Thyroid gland (tissue), 4 donors: ENCODE data around the gene PDS5B. TPM values are rescaled to one million over a fixed set of nuclear protein-coding genes. Genes with fewer than 3 reads are reported as not detected.
A peak's percentile ranks its signal among the peaks of the same experiment; 100 is the strongest.

Experiments
- DNase-seq, 2 donors: peaks; one replicate each; pipeline ENCODE4 v3.0.0-alpha.2; 2019
- H3K27ac ChIP-seq, 3 donors: fragments of 200-600 bp; sonication (generic); 1 replicate in 2 of 3; 2 replicates in 1 of 3; pipeline ENCODE4 v1.5.1; 2016 to 2019; ENCODE audit warnings: mild to moderate bottlenecking in 1 of 3, moderate library complexity in 1 of 3
- H3K27me3 ChIP-seq: fragments of 200-600 bp; sonication (generic); one replicate; pipeline ENCODE4 v1.5.1; 2019
- H3K36me3 ChIP-seq, 2 donors: fragments of 200-600 bp; sonication (generic); one replicate each; pipeline ENCODE4 v1.5.1; 2016 to 2019
- H3K4me1 ChIP-seq, 2 donors: fragments of 200-600 bp; sonication (generic); one replicate each; pipeline ENCODE4 v1.5.1; 2017 to 2019
- H3K4me3 ChIP-seq, 3 donors: fragments of 200-600 bp; sonication (generic); replicated peaks in 1 of 3; 1 replicate in 2 of 3; 2 replicates in 1 of 3; pipeline ENCODE4 v1.5.1; 2016; ENCODE audit warnings: mild to moderate bottlenecking in 1 of 3
- H3K9me3 ChIP-seq: fragments of 200-600 bp; sonication (generic); one replicate; pipeline ENCODE4 v1.5.1; 2017
- POLR2A ChIP-seq, 2 donors: fragments of 450-650 bp; IDR thresholded peaks; one replicate each; pipeline ENCODE4 v1.6.1; 2017; ENCODE audit warnings: antibody characterized with exemption in 2 of 2, mild to moderate bottlenecking in 2 of 2, moderate library complexity in 1 of 2
- WGBS, 2 donors: methylation state at CpG; one replicate each; pipeline ENCODE4 v1.1.5; 2017; 5-methylcytosine and 5-hydroxymethylcytosine counted together
- intact Hi-C: fragments of 100-400 bp; cut with DNase I; formaldehyde crosslinking; loops from one replicate; pipeline ENCODE4 v1.15.1; 2023
- total RNA-seq, 4 donors: library from RNA; depleted of rRNA; stranded (reverse); fragments of >200 nt; gene quantifications; one replicate each; pipeline ENCODE4 v1.2.3, GENCODE V29; 2016
- TF ChIP-seq, protein P1 (sequence below), 6 experiments: fragments of 200-600 bp in 3 of 6; fragments of 450-650 bp in 3 of 6; sonication (generic) in 3 of 6; IDR thresholded peaks; one replicate each; pipeline ENCODE4 v1.5.1; 2016 to 2019; ENCODE audit warnings: antibody characterized with exemption in 6 of 6, mild to moderate bottlenecking in 2 of 6, inconsistent platforms in 1 of 6, moderate library complexity in 1 of 6

PDS5B gene
- total RNA-seq, 4 donors from 2014 or later = 47.9 to 55.1 (median 49.3) TPM

- peak; percentile 32 to 34 for DNase-seq
- intact Hi-C loops = no loop called here
- H3K9me3 ChIP-seq = no peaks in the 10 kb centered on the region
- H3K36me3 ChIP-seq = no peaks in the 10 kb centered on the region
- H3K27ac ChIP-seq = no peak overlapping the region
- H3K27me3 ChIP-seq = no peaks in the 10 kb centered on the region
- TF ChIP-seq POLR2A (IDR thresholded peaks at IDR 0.05) = no peak
- TF ChIP-seq, protein P1, sequence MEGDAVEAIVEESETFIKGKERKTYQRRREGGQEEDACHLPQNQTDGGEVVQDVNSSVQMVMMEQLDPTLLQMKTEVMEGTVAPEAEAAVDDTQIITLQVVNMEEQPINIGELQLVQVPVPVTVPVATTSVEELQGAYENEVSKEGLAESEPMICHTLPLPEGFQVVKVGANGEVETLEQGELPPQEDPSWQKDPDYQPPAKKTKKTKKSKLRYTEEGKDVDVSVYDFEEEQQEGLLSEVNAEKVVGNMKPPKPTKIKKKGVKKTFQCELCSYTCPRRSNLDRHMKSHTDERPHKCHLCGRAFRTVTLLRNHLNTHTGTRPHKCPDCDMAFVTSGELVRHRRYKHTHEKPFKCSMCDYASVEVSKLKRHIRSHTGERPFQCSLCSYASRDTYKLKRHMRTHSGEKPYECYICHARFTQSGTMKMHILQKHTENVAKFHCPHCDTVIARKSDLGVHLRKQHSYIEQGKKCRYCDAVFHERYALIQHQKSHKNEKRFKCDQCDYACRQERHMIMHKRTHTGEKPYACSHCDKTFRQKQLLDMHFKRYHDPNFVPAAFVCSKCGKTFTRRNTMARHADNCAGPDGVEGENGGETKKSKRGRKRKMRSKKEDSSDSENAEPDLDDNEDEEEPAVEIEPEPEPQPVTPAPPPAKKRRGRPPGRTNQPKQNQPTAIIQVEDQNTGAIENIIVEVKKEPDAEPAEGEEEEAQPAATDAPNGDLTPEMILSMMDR (IDR thresholded peaks at IDR 0.05) = no peak
- WGBS, 2 donors = 94 to 96% methylated on average over 4 of the region's 4 CpGs
- no peak overlapping the region for H3K4me3 ChIP-seq
- H3K4me1 ChIP-seq = no peaks in the 10 kb centered on the region
Measured at GRCh38 chr13:32666990-32667571, 80.8 kb downstream of the PDS5B start.

GRCh38 chr13:32669030-32669646, 82.9 kb downstream of the PDS5B start:
- 68 to 72% methylated on average over 3 of the region's 3 CpGs for WGBS, 2 donors
- Histone ChIP-seq H3K27ac (no peak overlapping the region), H3K27me3 (no peaks in the 10 kb centered on the region), H3K9me3 (no peaks in the 10 kb centered on the region), H3K36me3 (no peaks in the 10 kb centered on the region), H3K4me3 (no peak overlapping the region), H3K4me1 (no peaks in the 10 kb centered on the region)
- intact Hi-C loops = no loop called here
- TF ChIP-seq, protein P1 (IDR thresholded peaks at IDR 0.05) = peak in 4 of 6 experiments; percentile 15 to 69 (median 60)
- TF ChIP-seq POLR2A (IDR thresholded peaks at IDR 0.05) = no peak
- no peak for DNase-seq

DNA sequence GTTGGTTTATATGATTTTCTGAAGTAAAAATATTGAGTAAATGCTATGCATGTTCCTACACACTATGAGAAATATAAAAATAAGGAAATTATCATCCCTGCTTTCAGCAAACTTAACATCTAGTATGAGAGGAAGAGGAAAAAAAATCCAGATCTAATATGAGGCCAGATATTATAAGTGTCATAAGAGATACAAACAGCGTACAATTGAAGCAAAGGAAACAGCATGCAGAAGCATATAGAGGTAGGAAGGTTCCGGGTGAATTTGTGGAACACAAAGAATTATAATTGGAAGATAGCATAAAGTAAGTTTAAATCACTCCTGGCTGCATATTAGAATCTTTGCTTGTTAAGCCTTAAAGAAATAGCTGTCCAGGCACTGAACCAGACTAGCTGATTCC, 88.3 kb downstream of the PDS5B start:
- no peaks in the 10 kb centered on the region for H3K9me3 ChIP-seq
- no peaks in the 10 kb centered on the region for H3K27me3 ChIP-seq
- no peak overlapping the region for H3K27ac ChIP-seq
- intact Hi-C loops = no loop called here
- DNase-seq = no peak
- no peaks in the 10 kb centered on the region for H3K36me3 ChIP-seq
- TF ChIP-seq, protein P1 (IDR thresholded peaks at IDR 0.05) = no peak
- TF ChIP-seq POLR2A (IDR thresholded peaks at IDR 0.05) = no peak
- H3K4me1 ChIP-seq = no peaks in the 10 kb centered on the region
- H3K4me3 ChIP-seq = no peak overlapping the region
- 96 to 97% methylated on average over 2 of the region's 2 CpGs for WGBS, 2 donors

GRCh38 chr13:32676242-32676641, 90.0 kb downstream of the PDS5B start:
- intact Hi-C loops = no loop called here
- Histone ChIP-seq H3K27ac (no peak overlapping the region), H3K27me3 (no peaks in the 10 kb centered on the region), H3K4me3 (no peak overlapping the region), H3K9me3 (no peaks in the 10 kb centered on the region), H3K4me1 (no peaks in the 10 kb centered on the region), H3K36me3 (no peaks in the 10 kb centered on the region)
- no peak for DNase-seq
- 94 to 96% methylated on average over 4 of the region's 4 CpGs for WGBS, 2 donors
- TF ChIP-seq, protein P1 (IDR thresholded peaks at IDR 0.05) = no peak
- no peak for TF ChIP-seq POLR2A (IDR thresholded peaks at IDR 0.05)

- Histone ChIP-seq H3K27ac (no peak overlapping the region), H3K36me3 (no peaks in the 10 kb centered on the region), H3K4me1 (no peaks in the 10 kb centered on the region), H3K9me3 (no peaks in the 10 kb centered on the region), H3K4me3 (no peak overlapping the region), H3K27me3 (no peaks in the 10 kb centered on the region)
- no peak for DNase-seq
- whole genome bisulfite sequencing, 2 donors = 97 to 98% methylated on average over 1 of the region's 1 CpG
- intact Hi-C loops = no loop called here
- TF ChIP-seq, protein P1 (IDR thresholded peaks at IDR 0.05) = no peak
- no peak for TF ChIP-seq POLR2A (IDR thresholded peaks at IDR 0.05)
Measured at GRCh38 chr13:32682130-32682529, 95.9 kb downstream of the PDS5B start.
